MCF 10A (cell line): ENCODE results near the gene SNTG2. TPM values are rescaled to one million over a fixed set of nuclear protein-coding genes. Genes with fewer than 3 reads are reported as not detected.

Source experiments
- BruUV-seq: library from RNA; stranded (reverse); fragments of 400-500 nt; replicated peaks from 2 replicates; lab custom pipeline; 2021; lab: Mats Ljungman, UMichigan
- CTCF ChIA-PET: fragments of 300-600 bp; sonication (Branson Sonifier 250); formaldehyde crosslinking; extraction: SDS; loops from one replicate; lab custom pipeline; 2021; ENCODE audit warnings: antibody characterized with exemption, inconsistent platforms; lab: Yijun Ruan, JAX
- POLR2A ChIA-PET: fragments of 300-600, 350-650 bp; sonication (Branson Sonifier 250); formaldehyde crosslinking; extraction: SDS; loops from one replicate; lab custom pipeline; 2020; ENCODE audit warnings: antibody characterized with exemption, inconsistent platforms; lab: Yijun Ruan, JAX
- DNase-seq: peaks from one replicate; pipeline ENCODE4 v3.0.0-alpha.2; 2018; ENCODE audit not compliant: unreplicated experiment
- H3K27ac Mint-ChIP-seq: one replicate; pipeline ENCODE4 v1.8.0; 2022; ENCODE audit warnings: mild to moderate bottlenecking, low read depth, mixed read lengths; ENCODE audit not compliant: unreplicated experiment
- H3K27me3 Mint-ChIP-seq: one replicate; pipeline ENCODE4 v1.8.0; 2022; ENCODE audit warnings: mixed read lengths; ENCODE audit not compliant: insufficient read depth, unreplicated experiment
- H3K36me3 Mint-ChIP-seq: one replicate; pipeline ENCODE4 v1.8.0; 2022; ENCODE audit warnings: mild to moderate bottlenecking, moderate library complexity, mixed read lengths; ENCODE audit not compliant: insufficient read depth, unreplicated experiment
- H3K4me1 Mint-ChIP-seq: one replicate; pipeline ENCODE4 v1.8.0; 2022; ENCODE audit warnings: mixed read lengths; ENCODE audit not compliant: insufficient read depth, unreplicated experiment
- H3K4me3 Mint-ChIP-seq: one replicate; pipeline ENCODE4 v1.8.0; 2022; ENCODE audit warnings: mild to moderate bottlenecking, moderate library complexity, mixed read lengths; ENCODE audit not compliant: unreplicated experiment
- H3K9me3 Mint-ChIP-seq: one replicate; pipeline ENCODE4 v1.8.0; 2022; ENCODE audit warnings: mixed read lengths; ENCODE audit not compliant: unreplicated experiment
- intact Hi-C: fragments of 100-400 bp; cut with micrococcal nuclease; formaldehyde crosslinking; loops from 2 replicates; pipeline ENCODE4 v1.14.1; 2022
- total RNA-seq: library from RNA; stranded (reverse); gene quantifications from 2 replicates; pipeline ENCODE4 v1.2.3, GENCODE V29; 2022
- TF ChIP-seq, protein P1 (sequence below): fragments of 200-600 bp; IDR thresholded peaks from one replicate; pipeline ENCODE4 v1.8.0; 2022; ENCODE audit warnings: antibody characterized with exemption, mild to moderate bottlenecking; ENCODE audit not compliant: unreplicated experiment

SNTG2 gene
- total RNA-seq, 1 experiment from 2014 or later, result not detected

DNA sequence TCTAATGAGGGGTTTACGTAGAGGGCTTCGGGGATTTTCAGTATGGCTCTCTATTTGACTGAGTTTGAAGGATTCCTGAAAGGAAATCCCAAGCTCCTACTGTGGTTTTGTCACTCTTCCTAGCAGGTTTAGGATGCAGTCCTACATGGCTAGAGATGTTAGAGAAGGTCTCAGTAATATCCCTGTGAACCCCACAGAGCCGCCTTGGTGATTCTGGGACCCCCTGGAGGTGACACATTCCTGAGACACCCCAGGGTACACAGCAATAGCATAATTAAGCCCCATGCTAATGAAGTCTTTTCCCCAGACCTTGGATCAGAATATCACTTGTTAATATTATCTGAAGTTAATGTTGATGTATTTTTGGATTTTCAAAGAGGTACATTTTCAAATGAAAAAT lies 103.8 kb downstream of the SNTG2 start:
- H3K27ac Mint-ChIP-seq, result peak overlapping the region; percentile 66

DNA sequence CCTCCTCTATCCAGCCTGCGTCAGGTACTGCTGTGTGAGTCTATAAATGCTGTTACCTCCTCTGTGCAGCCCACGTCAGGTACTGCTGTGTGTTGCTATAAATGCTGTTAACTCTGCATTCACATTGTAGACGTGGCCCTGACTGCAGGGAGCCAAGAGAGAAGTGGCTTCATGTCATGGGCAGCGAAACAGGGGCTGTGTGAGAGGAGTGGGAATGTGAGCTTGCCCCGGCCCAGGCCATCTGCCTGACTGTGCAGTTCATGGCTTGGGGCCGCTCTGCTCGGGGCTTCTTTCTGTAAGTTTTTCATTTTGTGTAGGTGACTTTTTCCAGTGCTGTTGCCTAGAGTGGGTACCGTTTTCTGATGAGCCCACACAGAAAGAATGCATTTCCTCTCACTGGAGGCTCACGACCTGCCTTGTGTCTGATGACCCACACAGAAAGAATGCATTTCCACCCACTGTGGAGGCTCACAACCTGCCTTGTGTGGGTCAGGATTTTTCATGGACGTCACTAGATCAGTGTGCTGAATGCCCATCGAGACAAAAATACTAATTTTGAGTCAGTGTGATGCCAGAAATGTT lies 104.5 kb downstream of the SNTG2 start:
- no TSS peak for BruUV-seq
- no peaks in the 10 kb centered on the region for H3K9me3 Mint-ChIP-seq

More for the DNA sequence above, 103.8 kb downstream of the SNTG2 start:
- intact Hi-C loops, result no loop called here
- Mint-ChIP-seq H3K4me3 (no peak overlapping the region), H3K36me3 (no peaks in the 10 kb centered on the region), H3K27me3 (no peaks in the 10 kb centered on the region), H3K9me3 (no peaks in the 10 kb centered on the region), H3K4me1 (peaks cover 25% of the 10 kb centered on the region)
- POLR2A ChIA-PET, result no interaction called here
- no TSS peak for BruUV-seq
- no peak for DNase-seq
- CTCF ChIA-PET, result no interaction called here
- TF ChIP-seq, protein P1, sequence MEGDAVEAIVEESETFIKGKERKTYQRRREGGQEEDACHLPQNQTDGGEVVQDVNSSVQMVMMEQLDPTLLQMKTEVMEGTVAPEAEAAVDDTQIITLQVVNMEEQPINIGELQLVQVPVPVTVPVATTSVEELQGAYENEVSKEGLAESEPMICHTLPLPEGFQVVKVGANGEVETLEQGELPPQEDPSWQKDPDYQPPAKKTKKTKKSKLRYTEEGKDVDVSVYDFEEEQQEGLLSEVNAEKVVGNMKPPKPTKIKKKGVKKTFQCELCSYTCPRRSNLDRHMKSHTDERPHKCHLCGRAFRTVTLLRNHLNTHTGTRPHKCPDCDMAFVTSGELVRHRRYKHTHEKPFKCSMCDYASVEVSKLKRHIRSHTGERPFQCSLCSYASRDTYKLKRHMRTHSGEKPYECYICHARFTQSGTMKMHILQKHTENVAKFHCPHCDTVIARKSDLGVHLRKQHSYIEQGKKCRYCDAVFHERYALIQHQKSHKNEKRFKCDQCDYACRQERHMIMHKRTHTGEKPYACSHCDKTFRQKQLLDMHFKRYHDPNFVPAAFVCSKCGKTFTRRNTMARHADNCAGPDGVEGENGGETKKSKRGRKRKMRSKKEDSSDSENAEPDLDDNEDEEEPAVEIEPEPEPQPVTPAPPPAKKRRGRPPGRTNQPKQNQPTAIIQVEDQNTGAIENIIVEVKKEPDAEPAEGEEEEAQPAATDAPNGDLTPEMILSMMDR, result no peak

DNA sequence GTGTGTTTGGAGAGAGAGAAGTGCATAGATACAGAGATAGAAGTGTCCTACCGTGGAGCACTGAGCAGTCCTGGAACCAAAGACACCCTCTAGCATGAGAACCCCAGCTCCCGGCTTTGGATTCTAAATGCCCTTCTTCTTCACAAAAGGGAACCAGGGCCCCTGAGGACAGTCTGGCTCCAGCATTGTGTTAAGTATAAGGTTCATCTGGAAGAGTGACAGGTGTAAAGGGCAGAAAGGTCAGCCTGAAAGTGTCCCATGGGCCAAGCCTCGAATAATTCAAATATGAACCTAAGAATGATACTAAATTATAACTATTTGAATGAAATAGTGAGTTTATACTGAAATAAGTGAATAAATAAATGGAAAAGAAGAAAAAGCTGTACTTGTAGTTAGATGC lies 109.7 kb downstream of the SNTG2 start:
- Mint-ChIP-seq H3K4me3 (no peak overlapping the region), H3K27ac (no peak overlapping the region), H3K9me3 (no peaks in the 10 kb centered on the region), H3K27me3 (no peaks in the 10 kb centered on the region), H3K36me3 (no peaks in the 10 kb centered on the region), H3K4me1 (peaks cover 5% of the 10 kb centered on the region)
- TF ChIP-seq, protein P1, result no peak
- ChIA-PET CTCF (no interaction called here), POLR2A (no interaction called here)
- intact Hi-C loops, result no loop called here
- BruUV-seq, result no TSS peak
- DNase-seq, result no peak

More for the DNA sequence above, 104.5 kb downstream of the SNTG2 start:
- H3K4me1 Mint-ChIP-seq, result peaks cover 18% of the 10 kb centered on the region
- ChIA-PET POLR2A (no interaction called here), CTCF (no interaction called here)
- H3K27me3 Mint-ChIP-seq, result no peaks in the 10 kb centered on the region
- H3K4me3 Mint-ChIP-seq, result no peak overlapping the region
- TF ChIP-seq, protein P1, result no peak
- H3K36me3 Mint-ChIP-seq, result no peaks in the 10 kb centered on the region
- intact Hi-C loops, result no loop called here
- H3K27ac Mint-ChIP-seq, result peak overlapping the region; percentile 66
- no peak for DNase-seq

DNA sequence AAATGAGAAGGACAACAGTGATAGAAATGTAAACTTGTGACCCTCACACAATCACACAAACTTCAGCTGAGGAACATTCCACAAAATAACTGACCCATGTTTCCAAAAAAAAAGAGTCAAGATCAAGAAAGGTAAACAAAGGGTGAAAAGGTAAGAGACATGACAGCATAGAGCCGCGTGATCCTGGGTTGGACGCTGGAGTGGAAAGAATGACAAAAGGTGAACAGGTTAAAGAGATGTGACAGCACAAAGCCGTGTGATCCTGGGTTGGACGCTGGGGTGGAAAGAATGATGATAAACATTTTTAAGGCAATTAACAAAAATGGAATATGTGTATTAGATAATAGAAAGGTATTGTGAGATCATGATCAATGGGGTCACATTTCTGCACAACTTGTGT lies 110.3 kb downstream of the SNTG2 start:
- TF ChIP-seq, protein P1, result no peak
- BruUV-seq, result no TSS peak
- intact Hi-C loops, result no loop called here
- Mint-ChIP-seq H3K27ac (no peak overlapping the region), H3K4me3 (no peak overlapping the region), H3K36me3 (no peaks in the 10 kb centered on the region), H3K4me1 (no peaks in the 10 kb centered on the region), H3K9me3 (no peaks in the 10 kb centered on the region), H3K27me3 (no peaks in the 10 kb centered on the region)
- ChIA-PET POLR2A (interaction anchor here (0.6 kb wide), 1 partner anchor 152 kb away, joined by 3 read pairs; no protein-coding TSS in a partner anchor), CTCF (no interaction called here)
- DNase-seq, result no peak
